IPS-20b (cell line): ENCODE data around the gene BHLHA15.

ENCODE experiments used
- H3K27ac ChIP-seq: one replicate; pipeline ENCODE4 v1.5.1; 2013; ENCODE audit warnings: low read length
- H3K27me3 ChIP-seq: 2 replicates; pipeline ENCODE4 v1.6.1; 2013; ENCODE audit warnings: mild to moderate bottlenecking, low read length, inconsistent platforms; ENCODE audit not compliant: insufficient read depth
- H3K36me3 ChIP-seq: 2 replicates; pipeline ENCODE4 v1.6.1; 2013; ENCODE audit warnings: low read depth, mild to moderate bottlenecking, inconsistent platforms, low read length, moderate library complexity; ENCODE audit not compliant: insufficient read depth
- H3K4me1 ChIP-seq: 2 replicates; pipeline ENCODE4 v1.6.1; 2013; ENCODE audit warnings: mild to moderate bottlenecking, control low read depth, inconsistent platforms, low read length, moderate library complexity; ENCODE audit not compliant: insufficient read depth
- H3K4me3 ChIP-seq: 2 replicates; pipeline ENCODE4 v1.5.1; 2013; ENCODE audit warnings: mild to moderate bottlenecking, low read length, inconsistent platforms
- H3K9ac ChIP-seq: 2 replicates; pipeline ENCODE4 v1.6.1; 2013; ENCODE audit warnings: low read depth, mild to moderate bottlenecking, inconsistent platforms, low read length, moderate library complexity
- H3K9me3 ChIP-seq: 2 replicates; pipeline ENCODE4 v1.6.1; 2013; ENCODE audit warnings: mild to moderate bottlenecking, low read depth, low read length, inconsistent platforms; ENCODE audit not compliant: insufficient read depth

BHLHA15 gene

DNA sequence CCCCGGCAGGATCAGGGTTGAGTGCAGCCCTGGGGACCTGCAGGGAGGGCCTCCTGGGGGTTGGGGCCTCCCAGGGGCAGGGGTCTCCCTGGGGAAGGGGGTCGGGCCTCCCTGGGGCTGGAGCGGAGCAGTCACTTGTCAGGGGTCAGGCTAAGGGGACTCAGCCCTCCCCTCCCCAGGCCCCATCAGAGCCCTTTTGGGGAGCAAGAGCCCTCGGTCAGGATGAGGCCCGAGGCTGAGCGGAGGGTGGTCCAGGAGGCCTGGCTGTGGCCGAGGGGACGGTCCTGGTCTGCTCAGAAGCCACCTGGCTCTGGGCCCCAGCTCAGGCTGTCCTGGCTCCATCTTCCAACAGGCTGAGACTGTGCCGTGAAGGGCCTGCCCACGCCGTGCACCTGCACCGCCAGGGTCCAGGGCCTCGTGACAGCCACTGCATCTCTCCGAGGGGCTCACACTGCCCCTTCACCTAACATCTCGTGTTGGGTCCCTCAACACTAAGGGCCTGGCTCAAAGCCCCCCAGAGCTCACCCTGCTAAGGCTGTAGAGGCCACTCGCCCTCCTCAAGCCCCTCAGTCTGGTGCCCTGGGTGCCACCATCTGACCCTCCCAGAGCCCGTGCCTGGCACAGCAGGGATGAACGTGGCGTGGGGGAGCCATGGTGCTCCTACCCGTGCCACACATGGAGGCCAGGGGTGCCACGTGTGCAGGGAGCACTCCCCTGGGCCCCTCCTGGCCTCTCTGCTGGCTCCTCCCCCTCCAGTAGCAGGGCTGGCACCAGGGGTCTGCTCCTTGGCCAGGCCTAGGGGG, 12.9 kb downstream of the BHLHA15 start:
- Histone ChIP-seq H3K27ac (no peak overlapping the region), H3K4me1 (no peaks in the 10 kb centered on the region), H3K9ac (no peak overlapping the region), H3K27me3 (no peaks in the 10 kb centered on the region), H3K4me3 (no peak overlapping the region), H3K9me3 (no peaks in the 10 kb centered on the region), H3K36me3 (no peaks in the 10 kb centered on the region)

DNA sequence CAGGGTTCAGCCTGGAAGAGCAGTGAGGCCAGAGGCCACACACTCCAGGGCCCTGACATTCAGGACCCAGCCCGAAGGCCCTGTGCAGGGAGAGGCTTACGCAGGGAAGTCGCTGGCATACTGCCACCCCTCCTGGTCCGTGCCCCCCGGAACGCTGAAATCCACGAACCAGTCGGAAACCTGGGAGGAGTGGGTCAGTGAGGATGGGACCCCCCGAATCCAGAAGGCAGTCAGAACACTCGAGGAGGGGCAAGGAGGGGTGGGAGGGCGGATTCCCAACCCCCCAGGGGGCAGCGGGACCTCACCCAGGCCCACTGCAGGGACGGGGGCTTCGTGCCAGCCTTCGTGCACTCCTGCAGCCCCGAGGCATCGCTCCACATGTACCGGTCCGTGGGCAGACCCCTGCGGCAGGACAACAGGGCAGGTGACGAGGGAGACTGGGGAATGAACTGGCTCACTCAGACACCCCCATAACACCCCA, 13.5 kb downstream of the BHLHA15 start:
- Histone ChIP-seq H3K36me3 (no peaks in the 10 kb centered on the region), H3K9ac (no peak overlapping the region), H3K27me3 (no peaks in the 10 kb centered on the region), H3K4me1 (no peaks in the 10 kb centered on the region), H3K9me3 (no peaks in the 10 kb centered on the region), H3K27ac (no peak overlapping the region), H3K4me3 (no peak overlapping the region)

DNA sequence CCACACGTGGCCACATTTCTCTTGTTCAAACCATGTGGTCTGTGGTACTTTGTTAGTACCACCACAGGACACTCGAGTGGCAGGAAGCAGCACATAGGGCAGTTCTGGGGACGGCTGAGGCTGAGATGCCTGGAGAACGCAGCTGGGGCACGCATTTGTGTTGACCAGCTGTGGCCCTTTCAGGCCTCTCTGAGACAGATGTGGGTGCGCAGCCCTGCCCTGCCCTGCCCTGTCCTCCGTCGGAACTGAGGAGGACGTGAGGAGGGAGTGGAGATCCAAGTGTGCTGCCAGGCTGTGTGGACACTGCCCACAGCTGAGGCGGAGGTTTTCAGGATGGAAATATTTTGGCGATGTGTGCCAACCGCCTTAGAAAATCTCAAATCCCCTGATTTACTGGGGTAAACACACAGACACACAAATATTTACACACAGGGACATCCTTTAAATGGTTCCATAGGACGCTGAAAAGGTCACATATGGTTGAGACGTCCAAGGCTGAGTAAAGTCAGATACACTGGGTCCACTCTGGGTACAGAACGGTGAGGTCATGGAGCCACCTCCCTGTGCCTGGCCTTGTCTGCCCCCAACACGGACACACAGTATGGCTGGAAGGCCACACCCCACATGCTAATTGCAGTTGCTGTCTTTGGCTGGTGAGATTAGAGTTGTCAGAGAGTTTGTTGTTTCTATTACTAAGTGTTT, 14.8 kb downstream of the BHLHA15 start:
- no peaks in the 10 kb centered on the region for H3K4me1 ChIP-seq
- no peak overlapping the region for H3K4me3 ChIP-seq
- H3K27ac ChIP-seq: no peak overlapping the region
- H3K36me3 ChIP-seq: no peaks in the 10 kb centered on the region
- no peaks in the 10 kb centered on the region for H3K27me3 ChIP-seq
- H3K9ac ChIP-seq: no peak overlapping the region
- no peaks in the 10 kb centered on the region for H3K9me3 ChIP-seq

DNA sequence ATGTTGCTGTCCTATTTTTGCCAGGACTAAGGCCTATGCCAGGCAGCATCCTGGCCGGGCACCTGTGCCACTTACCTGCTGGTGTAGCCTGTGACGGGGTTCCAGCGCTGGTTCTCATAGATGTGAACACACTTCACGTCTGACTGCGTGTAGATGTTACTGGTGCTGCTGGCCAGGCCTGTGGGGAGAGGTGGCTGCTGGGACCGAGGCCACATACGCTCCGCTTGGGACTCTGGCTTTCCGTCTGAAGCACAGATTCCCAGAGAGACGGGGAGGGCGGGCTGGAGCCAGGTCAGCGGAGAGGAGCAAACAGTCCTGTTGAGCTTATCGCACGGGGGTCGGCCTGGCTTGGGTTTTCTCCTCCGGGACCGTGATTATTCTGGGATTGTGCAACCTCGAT, 16.7 kb downstream of the BHLHA15 start:
- no peaks in the 10 kb centered on the region for H3K27me3 ChIP-seq
- H3K9me3 ChIP-seq: no peaks in the 10 kb centered on the region
- H3K9ac ChIP-seq: no peak overlapping the region
- no peak overlapping the region for H3K4me3 ChIP-seq
- H3K36me3 ChIP-seq: no peaks in the 10 kb centered on the region
- H3K27ac ChIP-seq: no peak overlapping the region
- no peaks in the 10 kb centered on the region for H3K4me1 ChIP-seq

DNA sequence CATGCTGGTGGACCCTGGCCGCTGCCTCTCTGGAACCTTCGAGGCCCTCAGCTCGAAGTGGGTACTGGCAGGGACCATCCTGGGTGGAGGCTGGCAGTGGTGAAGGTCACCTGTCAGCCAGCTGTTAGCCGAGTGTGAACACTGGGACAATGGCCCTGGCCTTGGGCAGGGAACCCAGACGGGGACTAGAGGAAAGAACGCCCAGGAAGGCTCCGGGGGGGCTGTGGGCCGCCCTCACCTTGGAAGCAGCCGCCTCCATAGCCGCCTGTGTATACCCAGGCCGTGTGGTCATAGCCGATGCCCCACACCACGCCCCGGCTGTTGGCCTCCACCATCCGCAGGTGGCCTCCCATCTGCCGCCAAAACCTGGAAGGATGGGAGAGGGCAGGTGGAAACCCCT, 17.6 kb downstream of the BHLHA15 start:
- Histone ChIP-seq H3K9ac (no peak overlapping the region), H3K27me3 (no peaks in the 10 kb centered on the region), H3K36me3 (no peaks in the 10 kb centered on the region), H3K4me3 (no peak overlapping the region), H3K9me3 (no peaks in the 10 kb centered on the region), H3K27ac (no peak overlapping the region), H3K4me1 (no peaks in the 10 kb centered on the region)

DNA sequence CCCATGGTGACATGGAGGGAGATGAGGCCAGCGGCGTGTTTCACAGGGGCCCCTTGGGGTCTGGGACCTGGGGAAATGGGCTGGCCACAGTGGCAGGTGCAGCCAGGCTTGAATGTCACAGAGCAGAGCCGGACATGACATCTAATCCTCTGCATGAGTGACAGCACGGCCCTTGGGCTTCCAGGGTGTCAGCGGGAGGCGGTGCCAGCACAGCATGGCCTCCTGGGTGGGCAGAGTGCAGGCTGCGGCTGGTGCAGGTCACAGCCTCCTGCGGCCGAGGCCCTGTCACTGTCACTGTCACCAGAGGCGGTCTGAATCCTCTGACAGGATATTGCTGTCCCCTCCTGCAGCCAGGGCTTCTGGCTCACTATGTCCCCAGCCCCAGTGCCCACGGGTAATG, 18.2 kb downstream of the BHLHA15 start:
- H3K36me3 ChIP-seq: no peaks in the 10 kb centered on the region
- H3K27ac ChIP-seq: no peak overlapping the region
- no peaks in the 10 kb centered on the region for H3K27me3 ChIP-seq
- no peaks in the 10 kb centered on the region for H3K9me3 ChIP-seq
- no peaks in the 10 kb centered on the region for H3K4me1 ChIP-seq
- H3K4me3 ChIP-seq: no peak overlapping the region
- H3K9ac ChIP-seq: no peak overlapping the region

DNA sequence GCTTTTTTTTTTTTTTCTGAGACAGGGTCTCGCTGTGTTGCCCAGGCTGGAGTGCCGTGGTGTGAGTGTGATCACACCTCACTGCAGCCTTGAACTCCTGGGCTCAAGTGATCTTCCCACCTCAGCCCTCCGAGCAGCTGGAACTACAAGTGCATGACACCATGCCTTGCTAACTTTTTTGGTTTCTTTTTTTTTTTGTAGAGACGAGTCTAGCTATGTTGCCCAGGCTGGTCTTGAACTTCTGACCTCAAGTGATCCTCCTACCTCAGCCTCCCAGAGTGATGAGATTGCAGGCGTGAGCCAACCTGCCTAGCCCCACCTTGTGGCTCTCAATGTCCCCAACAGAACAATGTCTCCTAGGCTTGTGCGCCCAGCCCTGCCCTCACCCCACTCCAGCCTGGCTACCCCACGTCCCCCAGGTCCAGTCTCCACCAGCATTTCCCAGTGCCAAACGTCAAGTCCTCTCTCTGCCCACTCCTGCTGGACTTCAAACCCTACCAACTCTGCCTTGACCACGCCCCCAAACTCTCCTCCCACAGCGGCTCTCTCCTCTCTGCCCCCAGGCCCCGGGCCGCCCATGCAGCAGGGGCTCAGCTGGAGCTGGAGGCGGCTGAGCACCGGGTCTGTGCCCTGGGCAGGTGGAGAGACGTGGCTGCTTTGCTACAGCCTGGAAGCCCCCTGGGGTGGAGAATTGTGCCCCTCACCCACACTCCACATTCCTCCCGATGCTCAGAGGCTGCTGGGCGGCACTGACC, 18.9 kb downstream of the BHLHA15 start:
- Histone ChIP-seq H3K36me3 (no peaks in the 10 kb centered on the region), H3K27me3 (no peaks in the 10 kb centered on the region)

DNA sequence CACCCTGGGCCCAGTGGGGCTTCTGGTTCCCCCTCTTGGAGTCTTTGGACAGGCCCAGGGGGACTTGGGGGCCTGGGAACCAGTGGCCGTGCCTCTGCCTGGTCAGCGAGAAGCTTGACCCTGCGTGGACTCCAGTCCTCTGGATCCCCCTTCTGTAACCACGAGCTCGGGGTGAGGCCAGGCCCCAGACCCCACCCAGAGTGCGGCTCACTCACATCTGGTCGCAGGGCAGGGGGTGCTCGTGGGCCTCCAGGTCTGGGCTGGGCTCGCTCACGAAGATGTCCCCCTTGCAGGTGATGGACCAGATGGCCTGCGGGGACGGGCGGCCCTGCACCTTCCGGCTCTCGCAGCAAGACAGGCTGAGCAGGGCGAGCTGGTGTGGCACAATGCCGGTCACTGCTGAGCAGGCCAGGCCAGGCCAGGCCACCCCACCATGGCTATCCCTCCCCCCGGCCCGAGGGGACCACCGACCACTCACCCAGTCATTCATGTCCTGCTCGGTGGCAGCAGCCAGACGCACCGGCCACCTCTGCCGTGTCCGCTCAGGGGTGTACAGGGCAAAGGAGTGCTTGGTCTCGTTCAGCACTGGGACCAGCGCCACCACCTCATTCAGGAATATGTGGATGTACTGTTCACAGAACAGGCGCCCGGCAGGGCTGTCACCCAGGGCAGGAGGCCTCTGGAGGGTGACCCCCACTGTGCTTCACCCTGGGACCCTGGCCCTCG, 19.7 kb downstream of the BHLHA15 start:
- H3K4me3 ChIP-seq: no peak overlapping the region
- no peak overlapping the region for H3K27ac ChIP-seq
- no peaks in the 10 kb centered on the region for H3K4me1 ChIP-seq
- no peak overlapping the region for H3K9ac ChIP-seq
- no peaks in the 10 kb centered on the region for H3K9me3 ChIP-seq
- H3K36me3 ChIP-seq: no peaks in the 10 kb centered on the region
- H3K27me3 ChIP-seq: no peaks in the 10 kb centered on the region

More for the DNA sequence above, 18.9 kb downstream of the BHLHA15 start:
- no peaks in the 10 kb centered on the region for H3K9me3 ChIP-seq
- H3K27ac ChIP-seq: no peak overlapping the region
- no peak overlapping the region for H3K9ac ChIP-seq
- no peak overlapping the region for H3K4me3 ChIP-seq
- no peaks in the 10 kb centered on the region for H3K4me1 ChIP-seq

DNA sequence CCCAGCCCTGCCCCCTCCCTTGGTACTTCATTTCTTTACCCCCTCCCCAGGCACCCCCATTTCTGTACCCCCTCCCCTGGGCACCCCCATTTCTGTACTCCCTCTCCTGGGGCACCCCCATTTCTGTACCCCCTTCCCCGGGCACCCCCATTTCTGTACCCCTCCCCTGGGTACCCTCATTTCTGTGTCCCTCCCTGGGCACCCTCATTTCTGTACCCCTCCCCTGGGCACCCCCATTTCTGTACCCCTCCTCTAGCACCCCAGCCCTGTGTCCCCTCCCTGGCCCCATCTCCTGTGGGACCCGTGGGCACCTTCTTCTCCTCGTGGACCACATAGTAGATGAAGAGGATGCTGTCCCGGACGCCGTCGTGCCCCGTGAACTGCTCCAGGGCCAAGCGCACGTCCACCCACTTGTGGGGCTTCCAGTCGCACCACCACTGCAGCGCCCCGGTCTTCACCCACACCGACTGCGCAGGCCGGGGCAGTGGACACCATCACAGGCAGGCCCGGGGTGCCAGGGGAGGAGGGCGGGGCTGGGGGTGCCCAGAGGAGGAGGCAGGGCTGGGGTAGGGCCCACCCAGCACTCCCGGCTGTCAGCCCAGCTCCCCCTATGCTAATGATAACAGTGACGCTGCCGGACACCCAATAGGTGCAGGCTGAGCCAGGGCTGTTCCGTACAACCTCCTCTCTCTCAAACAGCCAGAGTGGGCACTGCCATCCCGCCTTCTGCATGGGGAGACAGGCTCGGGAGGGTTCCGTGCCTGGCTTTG, 20.4 kb downstream of the BHLHA15 start:
- H3K9ac ChIP-seq: no peak overlapping the region

DNA sequence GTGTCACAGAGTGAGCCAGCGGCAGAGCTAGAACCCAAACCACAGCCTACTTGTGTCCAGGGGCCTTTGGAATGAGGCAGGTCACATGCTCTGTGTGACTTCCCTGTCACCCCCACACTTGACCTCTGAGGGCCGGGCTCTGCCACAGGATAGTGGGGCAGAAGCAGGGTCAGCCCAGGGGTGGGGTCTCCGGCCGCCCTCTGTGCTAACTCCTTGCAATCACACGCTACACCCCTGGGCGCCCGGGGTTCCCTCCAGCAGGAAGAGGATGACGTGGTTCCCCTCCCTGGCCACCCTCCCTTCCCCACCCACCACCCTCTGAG, 21.0 kb downstream of the BHLHA15 start:
- Histone ChIP-seq H3K4me1 (no peaks in the 10 kb centered on the region), H3K36me3 (no peaks in the 10 kb centered on the region), H3K27ac (no peak overlapping the region), H3K9me3 (no peaks in the 10 kb centered on the region), H3K27me3 (no peaks in the 10 kb centered on the region), H3K4me3 (no peak overlapping the region), H3K9ac (no peak overlapping the region)

More for the DNA sequence above, 20.4 kb downstream of the BHLHA15 start:
- no peak overlapping the region for H3K27ac ChIP-seq
- H3K9me3 ChIP-seq: no peaks in the 10 kb centered on the region
- no peaks in the 10 kb centered on the region for H3K27me3 ChIP-seq
- no peaks in the 10 kb centered on the region for H3K36me3 ChIP-seq
- H3K4me3 ChIP-seq: no peak overlapping the region
- H3K4me1 ChIP-seq: no peaks in the 10 kb centered on the region

DNA sequence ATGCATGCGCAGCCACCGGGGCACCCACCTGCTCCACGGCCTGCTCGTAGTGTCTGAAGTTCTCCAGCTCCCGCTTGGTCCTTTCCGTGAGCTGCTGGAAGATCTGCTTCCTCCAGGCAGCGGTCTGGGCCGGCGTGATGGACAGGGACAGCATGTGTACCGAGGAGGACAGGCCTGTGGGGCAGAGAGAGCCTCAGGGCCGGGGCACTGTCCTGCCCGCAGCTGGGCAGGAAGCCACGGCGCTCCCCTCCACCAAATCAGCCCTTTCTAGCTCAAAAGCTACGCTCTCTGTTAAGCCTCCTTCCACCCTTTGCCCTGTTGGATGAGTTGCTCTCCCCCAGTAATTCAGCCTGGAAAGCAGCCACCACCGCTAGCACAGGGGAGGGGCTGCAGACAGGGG, 21.6 kb downstream of the BHLHA15 start:
- Histone ChIP-seq H3K9ac (no peak overlapping the region), H3K36me3 (no peaks in the 10 kb centered on the region), H3K27me3 (no peaks in the 10 kb centered on the region), H3K4me1 (no peaks in the 10 kb centered on the region), H3K9me3 (no peaks in the 10 kb centered on the region), H3K27ac (no peak overlapping the region), H3K4me3 (no peak overlapping the region)
